Prostate gland (tissue), 2 donors: ENCODE results near the gene MYNN. TPM values are rescaled to one million over a fixed set of nuclear protein-coding genes. Genes with fewer than 3 reads are reported as not detected.
"Not testable (repeated sequence)": the region's sequence is repeated elsewhere in the genome, so short reads cannot be mapped to it uniquely, and the experiment has no call there.

Experiments
- DNase-seq: peaks from one replicate; pipeline ENCODE4 v3.0.0-alpha.2; 2019; ENCODE audit warnings: low spot score
- H3K27ac ChIP-seq, 2 donors: fragments of 200-600 bp; sonication (generic); 2 replicates each; pipeline ENCODE4 v1.5.1; 2017 to 2019
- H3K27me3 ChIP-seq: fragments of 200-600 bp; sonication (generic); replicated peaks from 2 replicates; pipeline ENCODE4 v1.5.1; 2019; ENCODE audit not compliant: insufficient read depth
- H3K36me3 ChIP-seq, 2 donors: fragments of 200-600 bp; sonication (generic); 1 replicate in 1 of 2; 2 replicates in 1 of 2; pipeline versions ENCODE4 v1.5.1 to v1.8.1; 2017 to 2019
- H3K4me1 ChIP-seq: fragments of 200-600 bp; sonication (generic); replicated peaks from 2 replicates; pipeline ENCODE4 v1.5.1; 2019
- H3K4me3 ChIP-seq, 2 donors: fragments of 200-600 bp; sonication (generic); 2 replicates each; pipeline ENCODE4 v1.5.1; 2017 to 2019
- H3K9me3 ChIP-seq: fragments of 200-600 bp; sonication (generic); 2 replicates; pipeline ENCODE4 v1.5.1; 2017
- POLR2A ChIP-seq: fragments of 450-650 bp; IDR thresholded peaks from one replicate; pipeline ENCODE4 v1.6.1; 2016; ENCODE audit warnings: antibody characterized with exemption, mild to moderate bottlenecking
- POLR2AphosphoS5 ChIP-seq: sonication (generic); formaldehyde crosslinking; IDR thresholded peaks from one replicate; pipeline ENCODE4 v1.6.1; 2017; ENCODE audit warnings: antibody characterized with exemption
- WGBS: methylation state at CpG from one replicate; pipeline ENCODE4 v1.1.5; 2018; 5-methylcytosine and 5-hydroxymethylcytosine counted together
- intact Hi-C: fragments of 100-400 bp; cut with DNase I; formaldehyde crosslinking; loops from one replicate; pipeline ENCODE4 v1.14.2; 2022
- total RNA-seq, 2 donors: library from RNA; depleted of rRNA; stranded (reverse); fragments of >200 nt; gene quantifications; one replicate each; pipeline ENCODE4 v1.1.0, GENCODE V29; 2016
- TF ChIP-seq, protein P1 (sequence below), 4 experiments: fragments of 200-600 bp in 2 of 4; fragments of 450-650 bp in 2 of 4; sonication (generic) in 2 of 4; IDR thresholded peaks; 1 replicate in 3 of 4; 2 replicates in 1 of 4; pipeline ENCODE4 v1.5.1; 2016 to 2019; ENCODE audit warnings: antibody characterized with exemption in 4 of 4, mild to moderate bottlenecking in 2 of 4, moderate library complexity in 2 of 4

Gene MYNN
- 10 to 100 TPM; 13.5 to 19.9 TPM for total RNA-seq

DNA sequence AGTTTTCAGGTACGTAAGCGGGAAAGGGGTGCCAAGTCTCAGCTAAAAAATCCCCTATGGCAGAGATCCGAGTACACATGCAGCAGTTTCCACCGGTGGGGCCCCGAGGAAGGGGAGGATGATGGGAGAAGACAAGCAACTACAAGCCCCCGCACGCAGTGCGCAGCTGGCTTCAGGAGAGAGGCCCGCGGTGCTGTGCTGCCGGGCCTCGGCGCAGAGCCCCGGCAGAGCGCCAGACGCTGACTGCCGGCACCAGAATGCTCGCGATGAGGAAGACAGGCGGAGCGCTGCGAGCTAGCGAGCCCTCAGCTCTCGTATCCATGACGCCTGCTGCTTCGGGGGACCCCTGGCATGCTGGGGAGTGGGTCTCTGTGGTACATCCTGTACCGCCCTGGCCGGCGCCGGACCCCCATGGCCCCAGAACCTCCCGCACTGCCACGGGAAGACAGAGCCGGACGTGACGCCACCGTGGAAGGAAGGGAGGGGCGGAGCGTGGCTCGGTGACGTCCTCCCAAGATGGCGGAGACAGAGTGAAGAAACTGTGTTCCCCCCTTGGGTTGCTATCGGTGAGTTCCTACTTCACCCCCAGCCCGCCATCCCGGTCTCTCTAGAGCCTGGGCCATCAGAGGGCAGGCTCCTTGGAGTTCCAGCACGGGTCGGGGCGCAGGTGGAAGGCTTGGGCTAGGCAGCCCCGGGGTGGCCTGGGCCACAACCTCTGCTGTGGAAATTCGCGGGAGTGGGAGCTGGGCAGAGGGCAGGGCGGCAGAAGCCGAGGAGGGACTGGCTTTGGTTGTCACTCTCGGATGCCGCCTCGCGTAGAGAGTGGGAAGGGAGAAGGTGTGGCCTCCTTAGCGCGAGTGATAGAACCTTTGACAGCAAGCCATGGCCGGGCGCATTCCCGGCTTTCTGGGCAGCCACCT is at the start of gene MYNN:
TSS of gene MYNN (plus strand) at position 500 of the 920 bp plus-strand sequence. CDS start 900 bp downstream, outside the sequence.
- DNase-seq = peak; percentile 91
- Histone ChIP-seq H3K4me3 (peak within 1 kb of the TSS; percentile 70 to 93), H3K27me3 (no peaks in the 10 kb centered on the region), H3K36me3 (peaks cover 0 to 3% of the 10 kb centered on the region in 2 donors), H3K27ac (peak within 1 kb of the TSS; percentile 97 to 99), H3K4me1 (peaks cover 10% of the 10 kb centered on the region), H3K9me3 (no peaks in the 10 kb centered on the region)
- under 1% methylated on average over 61 of the region's 61 CpGs for WGBS
- intact Hi-C loops = loop anchor here (5.0 kb wide), 1 partner anchor 194 kb away; the partner anchor contains the start of gene SEC62
- TF ChIP-seq, protein P1, sequence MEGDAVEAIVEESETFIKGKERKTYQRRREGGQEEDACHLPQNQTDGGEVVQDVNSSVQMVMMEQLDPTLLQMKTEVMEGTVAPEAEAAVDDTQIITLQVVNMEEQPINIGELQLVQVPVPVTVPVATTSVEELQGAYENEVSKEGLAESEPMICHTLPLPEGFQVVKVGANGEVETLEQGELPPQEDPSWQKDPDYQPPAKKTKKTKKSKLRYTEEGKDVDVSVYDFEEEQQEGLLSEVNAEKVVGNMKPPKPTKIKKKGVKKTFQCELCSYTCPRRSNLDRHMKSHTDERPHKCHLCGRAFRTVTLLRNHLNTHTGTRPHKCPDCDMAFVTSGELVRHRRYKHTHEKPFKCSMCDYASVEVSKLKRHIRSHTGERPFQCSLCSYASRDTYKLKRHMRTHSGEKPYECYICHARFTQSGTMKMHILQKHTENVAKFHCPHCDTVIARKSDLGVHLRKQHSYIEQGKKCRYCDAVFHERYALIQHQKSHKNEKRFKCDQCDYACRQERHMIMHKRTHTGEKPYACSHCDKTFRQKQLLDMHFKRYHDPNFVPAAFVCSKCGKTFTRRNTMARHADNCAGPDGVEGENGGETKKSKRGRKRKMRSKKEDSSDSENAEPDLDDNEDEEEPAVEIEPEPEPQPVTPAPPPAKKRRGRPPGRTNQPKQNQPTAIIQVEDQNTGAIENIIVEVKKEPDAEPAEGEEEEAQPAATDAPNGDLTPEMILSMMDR (IDR thresholded peaks at IDR 0.05) = no peak
- TF ChIP-seq POLR2A (peak; percentile 97), POLR2AphosphoS5 (peak; percentile 96)

DNA sequence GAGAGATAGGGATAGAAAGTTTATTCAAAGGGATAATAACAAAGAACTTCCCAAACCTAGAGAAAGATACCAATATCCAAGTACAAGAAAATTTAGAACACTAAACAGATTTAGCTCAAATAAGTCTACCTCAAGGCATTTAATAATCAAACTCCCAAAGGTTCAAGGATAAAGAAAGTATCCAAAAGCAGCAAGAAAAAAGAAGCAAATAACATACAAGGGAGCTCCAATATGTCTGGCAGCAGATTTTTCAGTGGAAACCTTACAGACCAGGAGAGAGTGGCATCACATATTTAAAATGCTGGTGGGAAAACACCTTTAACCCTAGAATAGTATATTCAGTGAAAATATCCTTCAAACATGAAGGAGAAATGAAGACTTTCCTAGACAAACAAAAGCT is 41.3 kb upstream of the MYNN start:
- H3K27me3 ChIP-seq, H3K9me3 ChIP-seq, H3K27ac ChIP-seq, H3K36me3 ChIP-seq, H3K4me3 ChIP-seq, intact Hi-C loops, DNase-seq, H3K4me1 ChIP-seq: not testable (repeated sequence)

DNA sequence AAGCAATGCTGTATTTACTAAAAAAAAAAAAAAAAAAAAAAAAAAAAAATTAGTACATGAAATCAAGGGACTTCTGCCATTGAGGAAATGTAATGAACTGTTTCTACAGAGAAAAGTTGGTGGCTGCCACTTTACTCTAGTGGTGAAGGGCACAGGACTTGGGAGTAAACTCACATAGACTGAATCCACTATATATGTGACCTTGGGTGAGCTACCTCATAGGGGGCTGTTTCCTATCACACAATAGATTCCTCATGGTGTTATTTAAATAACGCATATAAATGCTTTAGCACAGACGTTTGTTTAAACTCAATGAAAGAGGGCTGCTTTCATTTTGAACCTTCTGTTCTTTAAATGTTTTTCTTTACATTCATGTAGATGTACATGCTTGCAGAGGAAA is 34.1 kb upstream of the MYNN start:
- Histone ChIP-seq H3K4me1 (no peaks in the 10 kb centered on the region), H3K27ac (no peak overlapping the region), H3K27me3 (no peaks in the 10 kb centered on the region), H3K9me3 (no peaks in the 10 kb centered on the region), H3K36me3 (no peaks in the 10 kb centered on the region), H3K4me3 (no peak overlapping the region)
- intact Hi-C loops = no loop called here
- no peak for DNase-seq
- TF ChIP-seq POLR2AphosphoS5 (no peak), POLR2A (no peak)
- TF ChIP-seq, protein P1 (IDR thresholded peaks at IDR 0.05) = no peak
- WGBS = 60% methylated on average over 2 of the region's 2 CpGs

DNA sequence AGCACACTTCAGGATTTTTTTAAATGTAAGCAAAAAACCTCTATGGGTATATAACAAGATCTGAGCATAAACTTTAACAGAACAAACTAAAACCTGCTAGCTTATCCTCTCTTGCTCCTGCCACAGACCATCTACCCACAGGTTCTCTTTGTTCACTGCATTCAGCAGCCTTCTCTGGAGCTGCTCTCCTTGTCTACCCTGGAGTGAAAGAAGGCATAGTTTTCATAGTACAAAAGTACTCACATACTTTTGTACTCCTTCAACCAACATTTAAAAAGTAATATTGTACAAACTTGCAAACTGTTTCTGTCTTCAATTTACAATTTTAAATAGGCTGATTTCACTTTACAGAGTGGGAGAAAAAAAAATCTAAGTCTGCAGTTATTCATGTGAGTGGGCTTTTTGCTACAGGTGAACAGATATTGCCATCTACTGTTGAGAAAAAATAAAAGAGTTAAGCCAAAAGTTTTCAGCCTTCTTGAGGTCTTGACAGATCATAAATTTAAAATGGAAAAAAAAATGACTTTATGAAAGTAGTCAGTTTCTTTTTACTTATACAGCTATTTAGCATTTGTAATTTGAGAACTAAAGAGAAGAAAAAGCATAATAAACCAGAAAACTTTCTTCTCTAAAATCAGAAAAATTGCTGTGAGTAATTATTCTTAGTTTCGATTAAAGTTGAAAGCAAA is 28.7 kb upstream of the MYNN start:
- Histone ChIP-seq H3K27ac (no peak overlapping the region), H3K4me1 (no peaks in the 10 kb centered on the region), H3K27me3 (no peaks in the 10 kb centered on the region), H3K36me3 (no peaks in the 10 kb centered on the region), H3K9me3 (no peaks in the 10 kb centered on the region), H3K4me3 (no peak overlapping the region)
- no peak for DNase-seq
- no peak for TF ChIP-seq POLR2A
- TF ChIP-seq, protein P1 (IDR thresholded peaks at IDR 0.05) = peak in 2 of 4 experiments; percentile 49 to 51
- WGBS = 80% methylated on average over 1 of the region's 1 CpG
- intact Hi-C loops = loop anchor here (5.0 kb wide), 1 partner anchor 597 kb away; no protein-coding TSS in a partner anchor

DNA sequence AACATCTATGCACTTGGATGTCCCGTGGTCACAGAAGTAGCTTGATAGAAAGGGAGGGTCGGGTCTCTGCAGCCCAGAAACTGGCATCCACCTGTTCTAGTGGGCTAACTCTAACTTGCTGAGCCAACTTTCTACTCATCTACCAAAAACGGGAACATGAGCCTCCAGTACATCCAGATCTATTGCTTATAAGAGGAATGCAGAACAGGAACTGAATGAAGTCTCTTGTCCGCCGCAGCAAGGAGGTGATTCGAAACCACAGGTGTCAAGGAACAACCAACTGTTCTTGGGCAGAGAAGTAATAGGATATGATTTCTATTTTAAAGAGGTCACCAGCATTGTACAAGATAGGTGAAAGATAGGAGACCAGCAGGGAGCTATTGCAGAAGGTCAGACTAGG is 26.3 kb upstream of the MYNN start:
- H3K4me1 ChIP-seq = no peaks in the 10 kb centered on the region
- H3K27me3 ChIP-seq = no peaks in the 10 kb centered on the region
- intact Hi-C loops = no loop called here
- H3K27ac ChIP-seq = no peak overlapping the region
- no peaks in the 10 kb centered on the region for H3K36me3 ChIP-seq
- no peaks in the 10 kb centered on the region for H3K9me3 ChIP-seq
- 74% methylated on average over 6 of the region's 6 CpGs for WGBS
- DNase-seq = no peak
- H3K4me3 ChIP-seq = no peak overlapping the region
- TF ChIP-seq POLR2AphosphoS5 (no peak), POLR2A (no peak)
- TF ChIP-seq, protein P1 (IDR thresholded peaks at IDR 0.05) = no peak
